ENCODE results near the gene TTC21A.

DNA sequence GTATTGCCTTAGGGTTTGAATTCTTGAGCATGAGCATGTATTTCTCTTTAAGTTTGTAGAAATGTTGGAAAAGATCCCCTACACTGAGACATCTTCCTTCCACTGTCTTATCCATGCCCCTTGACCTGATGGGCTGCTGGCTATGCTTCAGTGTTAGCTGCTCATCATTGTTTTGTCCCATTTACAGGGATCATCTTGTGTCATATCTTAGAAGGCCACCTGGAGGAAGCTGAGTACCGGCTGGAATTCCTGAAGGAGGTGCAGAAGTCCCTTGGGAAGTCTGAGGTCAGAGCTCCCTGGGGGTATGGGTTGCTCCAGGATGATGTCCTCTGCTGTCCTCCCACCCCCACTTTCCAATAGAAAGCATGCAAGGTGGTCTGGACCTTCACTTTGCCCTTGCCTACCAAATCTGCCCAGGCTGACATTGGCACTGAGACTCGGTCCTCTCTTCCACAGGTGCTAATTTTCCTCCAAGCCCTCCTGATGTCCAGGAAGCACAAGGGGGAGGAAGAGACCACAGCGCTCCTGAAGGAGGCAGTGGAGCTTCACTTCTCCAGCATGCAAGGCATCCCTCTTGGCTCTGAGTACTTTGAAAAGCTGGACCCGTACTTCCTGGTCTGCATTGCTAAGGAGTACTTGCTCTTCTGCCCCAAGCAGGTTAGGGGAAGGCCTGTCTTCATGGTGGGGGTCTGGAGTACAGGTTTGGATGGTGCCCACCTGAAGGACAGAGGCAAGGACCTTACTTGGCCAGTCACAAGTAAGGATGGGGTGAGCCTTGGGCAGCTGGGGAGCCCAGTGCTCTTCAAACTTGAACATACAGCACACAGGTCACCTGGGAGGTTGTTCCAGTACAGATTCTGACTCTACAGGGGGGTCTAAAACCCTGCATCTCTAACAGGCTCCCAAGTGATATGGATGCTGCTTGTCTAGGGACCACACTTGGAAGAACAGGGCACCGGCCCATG is 17.7 kb downstream of the TTC21A start:
- TF ChIP-seq CTCF (IDR thresholded peaks at IDR 0.05), result peak in 3 of 6 experiments; percentile 11 to 25 (median 24)
- no peak for TF ChIP-seq POLR2A (IDR thresholded peaks at IDR 0.05)

Data from adrenal gland (tissue), 5 donors.